K562 (cell line): ENCODE results near the gene CTF1. TPM values are rescaled to one million over a fixed set of nuclear protein-coding genes. Genes with fewer than 3 reads are reported as not detected.

ENCODE experiments used
- BRF1 ChIP-seq: IDR thresholded peaks from 3 replicates; pipeline ENCODE4 v1.6.1; 2011; ENCODE audit warnings: borderline replicate concordance, mild to moderate bottlenecking; ENCODE audit not compliant: insufficient read length; ENCODE audit errors: extremely low read depth
- DACH1 ChIP-seq: fragments of 450-650 bp; IDR thresholded peaks from 2 replicates; pipeline ENCODE4 v1.6.1; 2018; ENCODE audit not compliant: partially characterized antibody
- E2F5 ChIP-seq: sonication (generic); formaldehyde crosslinking; IDR thresholded peaks from 2 replicates; pipeline ENCODE4 v1.8.0; 2022; ENCODE audit warnings: mild to moderate bottlenecking, missing genetic modification reagents
- HEY1 ChIP-seq: fragments of 250-450 bp; sonication (Bioruptor Pico); IDR thresholded peaks from 2 replicates; pipeline ENCODE4 v1.5.0; 2020; ENCODE audit warnings: mild to moderate bottlenecking, moderate library complexity, borderline replicate concordance
- KAT7 ChIP-seq: sonication (generic); formaldehyde crosslinking; IDR thresholded peaks from 2 replicates; pipeline ENCODE4 v1.8.0; 2022; ENCODE audit warnings: missing genetic modification reagents, mild to moderate bottlenecking, borderline replicate concordance
- NCOR1 ChIP-seq: fragments of 450-650 bp; IDR thresholded peaks from 2 replicates; pipeline ENCODE4 v1.6.1; 2016; ENCODE audit warnings: mild to moderate bottlenecking, moderate library complexity
- PRPF4 ChIP-seq: fragments of 200-400 bp; formaldehyde crosslinking; IDR thresholded peaks from one replicate; pipeline ENCODE4 v1.6.1; 2017; ENCODE audit warnings: low read length, low read depth, mild to moderate bottlenecking; ENCODE audit not compliant: insufficient read depth, poor library complexity, severe bottlenecking
- TRIM25 ChIP-seq: fragments of 450-650 bp; IDR thresholded peaks from 2 replicates; pipeline ENCODE4 v1.7.0; 2016; ENCODE audit warnings: borderline replicate concordance
- ZFP1 ChIP-seq: fragments of 450-650 bp; formaldehyde crosslinking; IDR thresholded peaks from 2 replicates; pipeline ENCODE4 v1.4.0; 2020; ENCODE audit warnings: mild to moderate bottlenecking, mixed read lengths
- ZFP30 ChIP-seq: fragments of 250-450 bp; sonication (Bioruptor Pico); IDR thresholded peaks from 2 replicates; pipeline ENCODE4 v1.8.0; 2022; ENCODE audit warnings: moderate library complexity, mild to moderate bottlenecking, inconsistent platforms, borderline replicate concordance
- ZNF12 ChIP-seq: sonication (generic); formaldehyde crosslinking; IDR thresholded peaks from 2 replicates; pipeline ENCODE4 v1.4.0; 2020; ENCODE audit warnings: mild to moderate bottlenecking, missing genetic modification reagents
- ZNF175 ChIP-seq: fragments of 200-800 bp; sonication (Bioruptor generic); IDR thresholded peaks from 2 replicates; pipeline ENCODE4 v1.6.1; 2016; ENCODE audit warnings: low read depth, mild to moderate bottlenecking, missing genetic modification characterization, missing compliant biosample characterization
- ZNF407 ChIP-seq: fragments of 450-650 bp; IDR thresholded peaks from 2 replicates; pipeline ENCODE4 v1.6.1; 2016; ENCODE audit warnings: low read depth
- ZNF431 ChIP-seq: sonication (generic); formaldehyde crosslinking; IDR thresholded peaks from 2 replicates; pipeline ENCODE4 v1.8.0; 2022; ENCODE audit warnings: mild to moderate bottlenecking, missing genetic modification reagents
- polyA plus RNA-seq, 8 experiments: library from polyadenylated mRNA; depleted of rRNA in 4 of 8; stranded (reverse) in 5 of 8; unstranded in 3 of 8; fragments of >200 nt; fragmentation: Nextera tagmentation in 2 of 8; fragmentation: Illumina TruSeq in 1 of 8; extraction: Ambion mirVana in 2 of 8; extraction: Trizol in 1 of 8; gene quantifications; 2 replicates each; pipeline versions ENCODE4 v1.2.1 to v1.2.3, GENCODE V29; 2011 to 2014; ENCODE audit warnings: inconsistent platforms in 1 of 8, missing spikeins in 1 of 8
- total RNA-seq, 7 experiments: library from RNA; depleted of rRNA in 6 of 7; stranded (reverse); fragments of >200 nt in 6 of 7; fragmentation: Illumina TruSeq in 2 of 7; extraction: Trizol in 2 of 7; gene quantifications; 2 replicates each; pipeline versions ENCODE4 v1.2.1 to v1.2.3, GENCODE V29; 2011 to 2021; ENCODE audit warnings: low replicate concordance in 1 of 7

Gene CTF1
- total and polyA plus RNA-seq, 9 of the 15 experiments (the other 6 are each of a cell fraction or from before 2014, with no cell fraction given), result 0.24 to 2.5 (median 0.44) TPM

- TF ChIP-seq ZNF407 (no peak), ZFP30 (CRISPR knock-in tag) (no peak), NCOR1 (peak; percentile 57), TRIM25 (no peak), PRPF4 (peak; percentile 45), HEY1 (CRISPR knock-in tag) (no peak), BRF1 (no peak), ZNF12 (CRISPR knock-in tag) (peak; percentile 70), E2F5 (peak; percentile 45; the same call in 1 of the 2 replicates), KAT7 (peak; percentile 99; the same call in 1 of the 2 replicates), ZFP1 (CRISPR knock-in tag) (peak; percentile 40; the same call in 1 of the 2 replicates), ZNF431 (CRISPR knock-in tag) (no peak), DACH1 (peak; percentile 59), ZNF175 (CRISPR knock-in tag) (peak; percentile 81)
Measured at GRCh38 chr16:30874821-30875717, 21.3 kb upstream of the CTF1 start (continued).
